Coronary artery (tissue), 2 donors: ENCODE results near the gene CACNA2D3.

Source experiments
- DNase-seq: peaks from one replicate; pipeline ENCODE4 v3.0.0-alpha.2; 2017; ENCODE audit warnings: low spot score
- H3K27ac ChIP-seq, 2 donors: fragments of 200-600 bp; sonication (generic); one replicate each; pipeline ENCODE4 v1.5.1; 2016 to 2019
- H3K4me3 ChIP-seq: fragments of 200-600 bp; sonication (generic); 2 replicates; pipeline ENCODE4 v1.5.1; 2016; ENCODE audit warnings: mild to moderate bottlenecking, moderate library complexity
- TF ChIP-seq, protein P1 (sequence below): fragments of 200-600 bp; sonication (generic); IDR thresholded peaks from one replicate; pipeline ENCODE4 v1.5.1; 2019; ENCODE audit warnings: antibody characterized with exemption

CACNA2D3 gene

DNA sequence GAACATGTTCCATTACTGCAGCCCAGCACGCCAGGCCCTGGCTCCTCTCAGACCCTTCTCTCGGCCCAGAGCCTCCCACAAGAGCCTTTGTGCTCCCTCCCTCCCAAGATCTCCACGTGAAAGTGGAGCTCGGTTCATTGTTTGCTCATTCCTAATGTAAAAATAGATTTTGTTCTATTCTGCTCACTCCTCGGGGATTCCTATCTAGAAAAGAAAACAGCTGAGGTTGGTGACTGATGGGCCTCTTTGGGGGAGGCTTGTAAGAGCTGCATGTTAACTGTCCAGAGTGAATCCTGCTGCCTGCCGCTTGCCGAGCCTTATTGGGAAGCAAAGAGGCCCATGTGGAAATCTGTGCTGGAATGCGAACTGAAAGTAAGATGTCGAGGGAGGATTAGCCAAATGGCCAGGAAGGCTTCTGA, 538.4 kb downstream of the CACNA2D3 start:
- no peak for DNase-seq

DNA sequence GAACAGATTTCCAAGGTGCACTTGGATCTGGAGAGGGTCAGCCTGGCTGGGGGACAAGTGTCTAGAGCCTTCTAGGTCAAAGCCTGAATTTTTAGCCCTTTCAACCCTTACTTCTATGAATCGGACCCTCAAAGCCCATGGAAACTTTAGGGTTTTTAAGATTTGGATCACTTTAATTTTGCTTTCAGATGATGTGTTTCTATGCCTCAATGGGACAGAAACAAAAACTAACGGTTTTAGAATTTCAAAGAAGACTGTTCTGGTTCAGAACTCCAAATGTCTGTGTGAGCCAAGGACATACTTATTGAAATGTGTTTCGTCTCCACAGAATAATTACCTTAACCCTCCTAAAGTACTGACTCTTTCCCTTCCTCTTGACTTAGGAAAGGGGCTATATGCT, 538.8 kb downstream of the CACNA2D3 start:
- peak overlapping the region; percentile 7 to 76 for H3K27ac ChIP-seq
- peak overlapping the region; percentile 53 for H3K4me3 ChIP-seq
- no peak for DNase-seq

More for the DNA sequence above, 538.4 kb downstream of the CACNA2D3 start:
- Histone ChIP-seq H3K27ac (peak overlapping the region; percentile 7 to 76), H3K4me3 (peak overlapping the region; percentile 53)
- TF ChIP-seq, protein P1, sequence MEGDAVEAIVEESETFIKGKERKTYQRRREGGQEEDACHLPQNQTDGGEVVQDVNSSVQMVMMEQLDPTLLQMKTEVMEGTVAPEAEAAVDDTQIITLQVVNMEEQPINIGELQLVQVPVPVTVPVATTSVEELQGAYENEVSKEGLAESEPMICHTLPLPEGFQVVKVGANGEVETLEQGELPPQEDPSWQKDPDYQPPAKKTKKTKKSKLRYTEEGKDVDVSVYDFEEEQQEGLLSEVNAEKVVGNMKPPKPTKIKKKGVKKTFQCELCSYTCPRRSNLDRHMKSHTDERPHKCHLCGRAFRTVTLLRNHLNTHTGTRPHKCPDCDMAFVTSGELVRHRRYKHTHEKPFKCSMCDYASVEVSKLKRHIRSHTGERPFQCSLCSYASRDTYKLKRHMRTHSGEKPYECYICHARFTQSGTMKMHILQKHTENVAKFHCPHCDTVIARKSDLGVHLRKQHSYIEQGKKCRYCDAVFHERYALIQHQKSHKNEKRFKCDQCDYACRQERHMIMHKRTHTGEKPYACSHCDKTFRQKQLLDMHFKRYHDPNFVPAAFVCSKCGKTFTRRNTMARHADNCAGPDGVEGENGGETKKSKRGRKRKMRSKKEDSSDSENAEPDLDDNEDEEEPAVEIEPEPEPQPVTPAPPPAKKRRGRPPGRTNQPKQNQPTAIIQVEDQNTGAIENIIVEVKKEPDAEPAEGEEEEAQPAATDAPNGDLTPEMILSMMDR: no peak

DNA sequence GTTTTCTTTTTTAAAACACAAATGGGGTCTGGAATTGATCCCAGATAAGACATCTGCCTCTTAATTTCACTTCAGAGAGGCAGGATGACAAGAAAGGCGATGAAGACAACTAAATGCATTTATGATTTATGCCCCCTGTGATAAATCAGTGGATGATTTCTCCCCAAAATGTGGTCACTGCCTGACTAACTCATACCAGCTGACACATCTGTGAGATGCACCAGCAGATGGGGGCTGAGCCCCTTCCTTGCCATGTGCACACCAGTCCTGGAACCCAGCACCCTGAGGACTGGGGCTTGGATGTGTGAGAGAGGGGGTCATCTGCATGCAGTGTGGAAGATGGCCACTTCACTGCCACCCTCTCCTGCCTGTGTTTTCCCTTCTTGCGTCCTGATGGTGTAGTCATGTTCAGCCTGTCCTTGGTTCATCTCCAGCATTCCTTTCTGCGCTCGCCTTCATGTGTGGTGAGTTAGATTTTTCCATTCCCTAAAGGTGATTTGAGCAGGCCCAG, 541.2 kb downstream of the CACNA2D3 start:
- no peak overlapping the region for H3K27ac ChIP-seq
- TF ChIP-seq, protein P1: no peak
- DNase-seq: no peak
- no peak overlapping the region for H3K4me3 ChIP-seq

More for the DNA sequence above, 538.8 kb downstream of the CACNA2D3 start:
- TF ChIP-seq, protein P1: no peak

DNA sequence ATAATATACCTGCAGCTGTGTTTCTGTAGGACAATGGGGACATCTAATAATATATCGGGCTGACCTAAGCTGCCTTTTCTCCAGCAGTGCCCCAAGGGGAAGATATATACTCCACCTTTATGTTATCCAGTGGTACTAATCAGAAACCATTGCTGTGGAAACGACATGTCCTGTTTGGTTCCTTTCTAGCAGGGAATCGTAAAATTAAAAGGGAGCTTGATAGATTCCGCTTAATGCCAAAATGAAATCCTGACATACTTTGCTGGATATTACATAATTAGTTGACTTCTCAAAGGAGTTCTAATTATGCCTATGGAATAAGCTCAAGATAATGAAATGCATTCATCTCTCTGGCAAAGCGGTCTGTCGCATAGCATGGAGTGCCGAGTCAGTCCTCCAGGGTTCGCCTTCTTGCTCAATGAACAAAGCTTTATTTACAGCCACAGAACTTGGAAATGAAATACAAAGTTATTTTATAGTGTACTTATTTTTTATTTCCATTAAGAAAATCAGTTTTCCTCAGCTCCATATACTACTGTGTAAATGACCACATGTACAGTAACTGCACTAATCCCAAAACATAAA, 542.8 kb downstream of the CACNA2D3 start:
- no peak overlapping the region for H3K27ac ChIP-seq
- no peak for DNase-seq
- TF ChIP-seq, protein P1: no peak
- H3K4me3 ChIP-seq: no peak overlapping the region

DNA sequence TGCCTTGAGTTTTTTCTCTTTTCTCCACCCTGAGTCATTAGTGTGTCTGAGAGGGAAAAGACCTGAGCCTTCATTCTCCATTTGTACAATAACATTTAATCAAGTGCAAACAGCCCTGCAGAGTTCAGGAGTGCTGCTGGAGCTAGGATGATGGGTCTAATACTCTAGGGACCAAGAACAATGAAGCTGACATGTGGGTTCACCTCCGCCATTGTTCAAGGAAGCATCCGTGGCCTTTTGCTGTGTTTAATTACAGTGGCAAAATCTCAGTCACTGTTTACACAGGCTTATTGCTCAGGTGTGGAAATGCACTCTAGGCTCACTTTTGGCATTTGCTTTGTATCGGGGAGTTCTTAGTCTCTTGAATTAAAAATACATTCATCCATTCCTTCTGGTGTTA, 545.9 kb downstream of the CACNA2D3 start:
- TF ChIP-seq, protein P1: no peak
- no peak for DNase-seq
- H3K27ac ChIP-seq: no peak overlapping the region
- H3K4me3 ChIP-seq: no peak overlapping the region

DNA sequence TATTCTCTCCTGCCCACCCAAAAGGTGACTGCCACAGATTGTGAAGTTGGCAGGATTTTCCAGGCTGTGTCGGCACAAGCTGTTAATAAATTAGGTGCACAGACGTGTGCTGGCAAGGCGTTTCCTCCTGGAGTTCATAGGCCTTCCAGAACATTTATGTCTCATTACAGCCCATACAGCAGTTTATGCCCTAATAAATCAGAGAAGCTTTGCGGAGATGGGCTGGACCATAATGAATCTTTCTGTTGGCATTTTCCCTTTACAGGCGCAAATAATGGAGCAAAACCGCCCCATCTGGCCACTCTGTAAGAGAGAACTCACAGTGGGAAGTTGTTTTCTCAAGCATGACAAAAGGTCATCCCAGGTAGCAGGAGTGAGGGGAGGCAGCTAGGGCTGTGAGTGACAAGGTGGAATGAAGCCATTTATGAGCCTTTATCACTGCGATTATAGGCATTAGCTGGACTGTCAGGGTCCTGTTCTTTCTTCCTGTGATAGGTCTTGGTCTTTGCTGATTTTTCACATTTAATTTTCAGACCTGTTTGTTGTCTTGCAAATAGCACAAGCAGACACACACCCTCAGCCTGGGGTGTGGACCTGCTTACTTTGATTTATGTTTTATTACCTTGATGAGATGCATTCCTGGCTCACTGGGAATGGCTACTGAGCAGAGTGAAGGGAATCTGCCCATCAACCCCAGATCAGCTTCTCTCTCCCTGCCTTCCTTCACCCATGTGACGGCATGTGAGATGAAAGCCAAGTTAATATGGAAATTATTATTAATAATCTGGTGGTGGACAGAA, 548.0 kb downstream of the CACNA2D3 start:
- Histone ChIP-seq H3K4me3 (no peak overlapping the region), H3K27ac (no peak overlapping the region)
- TF ChIP-seq, protein P1: no peak
- no peak for DNase-seq
